Measurements from ENCODE around the gene RBBP8NL.
"Not testable (repeated sequence)": the region's sequence is repeated elsewhere in the genome, so short reads cannot be mapped to it uniquely, and the experiment has no call there.

Gene RBBP8NL

DNA sequence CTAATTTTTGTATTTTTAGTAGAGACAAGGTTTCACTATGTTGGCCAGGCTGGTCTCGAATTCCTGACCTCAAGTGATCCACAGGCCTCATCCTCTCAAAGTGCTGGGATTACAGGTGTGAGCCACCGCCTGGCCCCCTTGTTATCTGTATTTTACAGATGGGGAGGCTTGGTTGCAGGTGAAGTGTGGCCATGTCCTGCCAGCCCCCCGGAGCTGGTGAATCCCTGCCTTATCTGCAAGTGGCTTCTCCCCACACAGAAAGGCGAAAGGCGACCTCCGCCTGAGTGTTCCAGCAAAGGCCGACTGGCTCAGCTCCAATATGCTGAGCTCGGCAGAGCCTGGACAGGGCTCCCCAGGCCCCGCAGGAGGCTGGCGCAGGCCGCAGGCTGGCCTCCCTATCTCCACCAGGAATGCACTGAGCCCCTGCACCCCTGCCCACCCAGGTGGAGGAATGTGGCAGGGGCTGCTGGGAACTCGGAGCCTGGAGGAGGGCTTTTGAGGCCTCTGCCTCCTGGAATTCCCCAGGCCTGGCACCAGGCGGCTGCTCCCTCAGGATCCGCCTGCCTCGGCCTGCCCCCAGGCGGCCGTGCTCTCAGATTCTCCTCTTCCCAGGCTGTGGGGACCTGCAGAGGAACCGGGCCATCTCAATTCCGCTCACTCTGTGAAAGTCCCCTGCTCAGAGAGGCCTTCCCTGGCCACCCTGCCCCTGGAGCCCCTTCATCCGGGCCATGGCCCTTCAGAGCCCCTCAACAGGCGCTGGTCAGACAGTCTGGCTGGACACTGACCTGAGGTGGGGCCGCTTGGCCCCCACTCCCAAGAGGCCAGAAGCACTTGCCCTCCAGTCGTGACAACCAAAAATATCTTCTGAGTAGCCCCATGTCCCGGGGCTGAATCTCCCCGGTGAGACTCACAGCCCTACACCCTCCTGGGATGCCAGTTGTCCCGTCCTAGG lies 51.0 kb downstream of the RBBP8NL start:
- DNase-seq: peak in 5 of 56 donors; percentile 25 to 40 (median 34)

DNA sequence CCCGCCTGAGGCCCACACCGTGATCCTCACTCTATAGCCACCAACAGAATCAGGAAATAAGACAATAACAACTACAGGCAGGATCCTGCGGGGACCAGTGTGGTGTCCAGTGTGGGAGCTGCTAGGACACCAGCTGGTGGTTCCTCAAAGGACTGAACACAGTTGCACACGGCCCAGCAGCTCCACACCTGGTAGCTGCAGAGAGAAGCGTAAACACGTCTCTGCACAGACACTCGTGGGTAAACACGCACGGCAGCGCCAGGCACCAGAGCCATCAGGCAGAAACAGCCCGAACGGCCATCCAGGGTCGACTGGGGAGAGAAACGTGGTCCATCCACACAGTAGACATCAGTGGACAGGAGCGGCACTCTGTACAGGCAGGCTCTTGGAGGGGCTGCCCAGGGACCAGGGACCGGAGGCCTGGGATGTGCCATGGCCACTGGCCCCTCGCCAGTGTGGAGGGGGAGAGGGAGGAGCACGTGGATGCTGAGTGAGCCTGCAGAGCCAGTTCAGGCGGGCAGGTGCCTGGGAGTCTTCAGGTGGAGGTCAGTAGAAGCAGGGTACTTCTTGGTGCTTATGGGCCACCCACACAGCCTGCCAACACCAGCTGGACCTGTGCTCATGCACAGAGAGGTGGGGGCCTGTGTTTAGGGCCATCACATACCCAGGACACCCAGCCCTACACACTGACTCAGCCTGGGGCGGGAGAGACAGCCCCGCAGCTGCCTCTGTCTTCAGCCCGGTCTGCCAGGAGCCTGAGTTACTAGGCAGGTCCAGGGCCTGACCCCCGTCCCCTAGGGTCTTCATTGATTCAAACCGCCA lies 52.8 kb downstream of the RBBP8NL start:
- peak in 1 of 56 donors; percentile 47 for DNase-seq

DNA sequence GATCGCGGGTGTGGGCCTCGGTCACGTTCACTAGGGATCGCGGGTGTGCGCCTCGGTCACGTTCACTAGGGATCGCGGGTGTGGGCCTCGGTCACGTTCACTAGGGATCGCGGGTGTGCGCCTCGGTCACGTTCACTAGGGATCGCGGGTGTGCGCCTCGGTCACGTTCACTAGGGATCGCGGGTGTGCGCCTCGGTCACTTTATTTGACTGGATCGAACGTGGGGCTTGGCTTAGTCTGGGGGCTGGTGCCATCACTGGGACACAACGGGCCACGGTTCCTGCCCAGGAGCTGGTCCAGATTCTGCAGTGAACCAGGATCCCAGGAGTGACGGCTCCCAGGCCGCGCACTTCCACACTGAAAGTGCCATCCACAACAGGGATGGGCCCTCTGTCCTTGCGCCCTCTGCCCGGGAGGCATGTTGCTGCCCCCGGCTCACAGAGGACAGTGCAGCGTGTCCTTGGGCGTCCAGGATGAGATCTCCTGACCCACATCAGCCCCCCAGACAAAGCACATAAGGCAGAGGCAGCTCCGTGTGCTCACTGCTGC lies 53.6 kb downstream of the RBBP8NL start:
- not testable (repeated sequence) for DNase-seq

DNA sequence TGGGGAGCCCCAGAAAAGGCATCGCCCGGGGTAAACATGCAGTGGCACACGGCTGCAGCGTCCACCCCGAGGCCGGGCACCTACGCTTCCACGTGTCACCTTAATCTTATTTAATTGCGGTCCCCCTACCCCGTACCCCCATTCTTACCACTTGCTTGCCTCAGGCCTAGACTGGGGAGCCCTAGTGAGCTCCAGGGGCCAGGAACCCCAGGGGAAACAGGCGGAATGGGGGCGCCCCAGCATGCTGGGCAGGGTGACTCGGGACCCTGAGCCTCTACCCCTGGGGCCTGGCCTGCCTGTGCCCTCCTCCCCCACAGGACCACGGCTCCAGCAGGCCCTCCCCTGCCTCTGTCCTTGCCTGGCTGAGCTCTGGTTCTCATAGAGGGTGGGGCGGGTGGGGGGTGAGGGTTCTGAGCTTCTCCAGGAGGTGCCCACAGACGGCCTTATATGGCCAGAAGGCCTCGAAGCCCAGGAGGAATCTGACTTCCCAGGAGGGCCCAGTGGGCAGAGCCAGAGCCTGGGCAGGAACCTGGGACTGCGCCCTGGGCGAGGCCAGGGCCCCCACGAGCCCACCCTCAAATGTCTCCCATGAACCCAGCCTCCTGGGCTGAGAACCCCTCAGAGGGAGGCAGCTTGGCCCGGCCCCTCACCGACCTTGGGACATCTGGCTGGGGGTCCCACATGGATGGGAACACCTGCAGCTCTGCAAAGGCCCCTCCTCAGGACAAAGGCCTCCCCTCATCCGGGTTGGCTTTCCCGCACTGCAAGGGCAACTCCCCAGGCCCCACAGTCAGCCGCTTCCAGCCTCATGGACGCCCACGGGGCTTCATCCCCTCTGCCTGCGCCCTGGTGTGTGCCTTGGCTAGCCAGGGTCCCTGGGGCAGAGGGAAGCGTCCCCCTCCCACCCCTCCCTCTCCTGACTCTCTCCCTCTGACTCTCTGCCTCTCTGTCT lies 55.0 kb downstream of the RBBP8NL start:
- DNase-seq: no peak

DNA sequence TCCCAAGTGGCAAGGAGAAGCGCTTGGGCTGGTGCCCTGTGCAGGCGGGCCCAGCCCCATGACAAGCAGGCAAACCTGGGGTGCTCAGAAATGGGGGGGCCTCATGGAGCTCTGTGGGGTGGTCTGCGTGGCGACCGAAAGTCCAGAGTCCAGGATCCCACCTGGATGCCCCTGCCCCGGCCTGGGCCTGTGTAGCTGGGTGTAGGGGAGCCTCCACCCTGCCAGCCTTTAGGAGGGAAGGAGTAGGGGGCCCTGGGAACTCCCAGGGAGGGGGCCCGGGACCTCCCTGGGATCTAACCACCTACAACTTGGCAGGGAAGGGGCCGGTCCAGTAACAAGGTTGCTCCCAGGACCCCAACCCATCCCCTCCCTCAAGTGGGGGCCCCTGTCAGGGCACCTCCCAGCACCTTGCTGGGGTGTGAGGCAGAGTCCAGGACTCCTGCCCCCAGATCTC lies 55.7 kb downstream of the RBBP8NL start:
- DNase-seq: no peak

DNA sequence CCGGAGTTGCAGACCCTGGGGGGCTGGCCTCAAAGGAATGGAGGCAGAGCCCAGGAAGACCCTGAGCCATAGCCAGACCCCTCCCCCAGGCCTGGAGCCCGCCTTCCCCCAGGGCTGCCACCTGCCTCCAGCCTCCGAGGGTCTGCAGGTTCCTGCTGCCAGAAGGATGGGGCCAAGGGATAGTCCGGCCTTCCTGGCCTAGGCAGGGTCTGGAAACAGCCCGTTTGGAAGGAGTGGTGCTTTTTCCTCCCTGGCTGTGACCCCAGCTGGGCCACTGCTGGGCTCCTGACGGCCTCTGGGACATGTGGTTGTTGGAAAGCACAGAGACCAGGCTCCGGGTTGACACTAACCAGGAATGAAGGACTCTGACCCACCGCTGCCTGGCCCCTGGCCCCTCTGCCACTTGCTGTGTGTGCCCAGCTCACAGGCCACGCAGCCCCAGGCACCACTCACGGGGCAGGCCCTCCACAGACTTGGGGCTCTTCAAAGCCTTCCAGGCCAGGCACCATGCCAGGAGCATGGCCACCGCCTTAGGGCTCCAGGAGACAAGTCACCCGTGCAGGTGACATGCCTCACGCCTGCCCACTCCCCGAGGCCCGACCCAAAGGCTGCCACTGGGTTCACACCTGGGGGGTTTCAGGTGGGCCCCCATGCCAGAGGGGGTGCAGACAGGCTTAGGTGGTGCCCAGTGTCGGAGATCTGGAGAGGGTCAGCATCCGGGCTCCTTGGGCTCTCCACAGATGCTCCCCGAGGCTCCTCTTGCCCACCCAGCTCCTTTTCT lies 56.3 kb downstream of the RBBP8NL start:
- DNase-seq: no peak

DNA sequence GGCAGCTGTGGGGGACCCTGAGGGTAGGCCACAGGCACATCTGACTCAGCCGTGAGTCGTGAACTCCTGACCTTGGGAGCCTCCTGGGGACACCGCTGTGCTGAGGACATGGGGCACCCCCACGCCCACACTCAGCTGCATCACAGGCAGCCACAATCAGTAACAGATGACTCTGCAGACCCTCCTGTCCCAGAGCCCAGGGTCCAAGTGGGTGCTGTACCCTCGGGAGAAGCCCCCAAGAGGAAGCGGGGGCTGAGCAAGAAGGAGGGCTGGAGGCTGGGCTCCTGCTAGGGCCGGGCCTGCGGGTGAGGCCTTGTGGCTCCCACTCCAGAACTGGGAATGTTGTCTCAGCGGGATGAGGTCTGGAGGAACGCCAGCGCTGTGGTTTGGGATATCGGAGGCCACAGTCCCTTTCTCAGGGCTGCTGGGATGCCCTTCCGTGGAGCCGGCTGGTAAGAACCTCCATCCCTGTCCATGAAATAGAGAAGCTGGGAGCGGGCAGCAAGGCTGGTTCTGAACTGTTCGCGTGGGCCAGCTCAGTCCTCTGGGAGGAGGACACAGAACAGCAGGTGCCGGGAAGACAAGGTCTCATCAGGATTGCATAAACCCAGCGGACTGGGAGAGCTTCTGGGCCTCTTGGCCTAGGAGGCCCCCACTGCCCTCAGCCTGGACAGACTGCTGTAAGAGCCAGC lies 57.1 kb downstream of the RBBP8NL start:
- no peak for DNase-seq

DNA sequence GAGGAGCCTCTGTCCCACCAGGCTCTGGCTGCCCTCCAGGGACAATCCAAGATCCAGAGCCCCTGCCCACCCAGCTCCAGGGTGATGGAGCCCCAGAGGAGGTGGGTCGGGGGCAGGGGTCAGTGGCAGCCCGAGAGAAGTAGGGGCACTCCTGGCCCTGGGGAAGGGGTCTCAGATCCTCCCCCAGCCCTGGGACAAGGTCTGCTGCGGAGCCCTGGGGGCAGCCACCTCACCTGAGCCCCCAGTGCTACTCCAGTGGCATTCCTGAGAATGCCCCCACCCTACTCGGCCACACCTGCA lies 57.6 kb downstream of the RBBP8NL start:
- no peak for DNase-seq

DNA sequence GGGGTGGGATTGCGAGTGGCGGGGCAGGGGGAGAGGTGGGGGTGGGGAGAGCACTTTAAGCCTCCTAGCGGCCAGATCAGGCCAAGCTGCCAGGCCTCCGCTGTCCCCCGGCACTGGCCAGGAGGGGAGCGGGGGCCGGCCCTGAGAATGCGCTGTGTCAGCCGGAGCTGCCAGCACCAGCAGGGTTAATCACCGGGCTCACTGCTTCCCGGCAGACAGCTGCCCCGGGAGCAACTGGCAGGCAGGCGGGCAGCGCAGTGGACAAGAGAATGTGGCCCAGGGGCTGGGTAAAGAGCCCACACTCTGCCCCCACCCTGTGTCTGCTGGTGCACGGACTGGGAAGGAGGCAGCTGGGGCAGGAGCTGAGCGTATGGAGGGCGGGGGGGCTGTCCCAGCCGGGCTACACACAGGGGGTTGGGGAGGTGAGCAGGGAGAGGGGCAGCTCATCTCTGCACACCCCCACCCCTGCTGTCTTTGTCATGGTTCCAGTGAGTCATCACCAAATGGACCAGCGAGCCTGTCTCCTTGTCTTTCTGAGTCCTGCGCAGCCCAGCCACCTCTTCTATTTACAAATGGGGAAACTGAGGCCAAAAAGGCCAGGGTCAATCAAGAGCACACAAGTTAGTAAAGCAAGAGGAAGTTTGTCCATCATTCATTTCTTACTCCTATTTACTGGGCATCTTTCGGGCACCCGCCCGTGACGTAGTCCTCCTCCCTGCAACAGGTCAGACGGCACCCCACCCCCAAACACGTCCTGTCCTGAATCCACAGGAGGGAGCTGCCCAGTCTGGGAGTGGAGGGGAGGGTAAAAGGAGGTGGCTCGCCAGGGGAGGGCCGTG lies 58.1 kb downstream of the RBBP8NL start:
- DNase-seq: peak in 15 of 56 donors; percentile 25 to 60 (median 46)

DNA sequence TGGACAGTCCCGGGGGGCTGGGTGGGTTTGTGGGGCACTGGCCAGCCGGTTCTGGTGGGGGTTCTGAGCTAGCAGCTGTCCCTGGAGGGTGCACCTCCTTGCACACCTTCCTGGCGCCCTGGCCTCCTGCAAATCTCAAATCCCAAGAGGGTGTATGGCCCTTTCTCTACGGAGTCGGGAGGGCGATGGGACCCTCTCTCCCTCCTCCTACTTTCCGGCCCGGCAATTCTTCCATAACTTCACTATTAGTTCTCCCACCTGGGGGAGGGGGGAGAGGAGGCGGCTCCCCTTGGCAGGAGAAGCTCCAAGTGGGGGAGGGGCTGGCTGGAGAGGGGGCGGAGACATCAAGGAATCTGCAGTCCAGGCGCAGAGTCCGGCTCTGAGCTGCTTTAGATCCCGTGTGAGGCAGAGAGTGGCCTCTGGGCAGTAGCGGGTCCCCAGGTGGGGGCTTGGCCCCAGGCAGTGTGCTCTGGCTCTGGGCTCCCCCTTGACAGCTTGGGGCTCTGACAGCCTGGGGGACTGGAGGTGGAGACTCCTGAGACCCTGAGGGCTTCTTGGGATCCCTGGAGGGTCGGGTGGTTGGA lies 58.9 kb downstream of the RBBP8NL start:
- peak in 3 of 56 donors; percentile 23 to 34 (median 32) for DNase-seq

DNA sequence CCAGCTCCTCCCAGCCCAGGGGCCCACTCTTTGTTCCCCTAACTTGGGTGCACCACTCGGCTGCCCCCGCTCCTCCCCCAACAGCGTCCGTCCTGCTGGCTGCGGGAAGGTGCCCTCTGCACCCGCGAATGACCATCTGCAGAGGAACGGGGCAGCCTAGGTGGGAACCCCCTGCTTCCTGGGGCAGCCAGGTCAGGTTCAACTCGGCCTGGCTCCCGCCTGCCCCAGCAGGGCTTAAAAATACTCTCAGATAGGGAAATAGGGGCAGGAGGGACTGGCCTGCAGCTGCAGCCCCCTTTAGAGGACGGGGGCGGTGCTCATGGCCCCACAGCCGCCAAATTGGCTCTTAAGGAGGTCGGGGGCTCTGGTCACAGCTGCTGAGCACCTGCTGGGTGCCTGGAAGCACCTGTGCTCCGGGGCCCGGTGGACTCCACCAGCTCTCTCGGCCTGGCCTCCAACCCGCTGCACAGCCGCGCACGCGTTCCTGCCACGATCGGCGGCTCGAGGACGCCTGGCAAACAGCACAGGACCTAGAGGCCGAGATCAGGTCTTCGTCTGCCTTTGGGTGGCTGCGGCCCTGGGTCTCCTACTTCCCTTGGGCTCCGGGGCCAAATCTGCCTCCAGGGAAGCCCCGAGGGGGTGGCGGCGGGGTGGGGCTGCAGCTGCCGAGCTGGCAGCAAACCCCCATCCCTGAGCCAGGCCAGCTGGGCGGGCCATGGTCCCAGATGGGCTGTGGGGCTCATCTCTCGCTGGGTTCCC lies 59.5 kb downstream of the RBBP8NL start:
- peak in 9 of 56 donors; percentile 18 to 51 (median 44) for DNase-seq

DNA sequence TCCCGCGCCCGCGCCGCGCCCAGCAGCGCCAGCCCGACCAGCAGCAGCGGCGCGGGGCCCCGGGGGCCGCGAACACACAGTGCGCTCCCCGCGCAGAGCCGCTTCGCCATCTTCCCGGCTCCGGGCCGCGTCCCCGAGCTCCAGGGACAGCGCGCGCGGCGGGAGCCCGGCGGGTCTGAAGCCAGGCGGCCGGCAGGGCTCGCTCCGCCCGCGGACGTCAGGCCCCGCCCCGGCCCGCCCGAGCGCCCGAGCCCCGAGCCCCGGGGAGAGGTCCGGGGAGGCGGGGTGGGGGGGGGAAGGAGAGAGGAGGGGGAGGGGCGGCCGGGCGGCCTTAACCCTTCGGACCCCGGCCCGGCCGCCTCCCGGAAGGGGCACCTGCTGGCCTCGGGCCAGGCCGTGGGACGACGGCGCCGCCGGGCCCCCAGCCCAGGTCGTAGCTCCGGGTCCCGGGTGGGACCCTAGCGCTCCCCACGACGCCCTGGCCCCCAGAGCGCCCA lies 60.2 kb downstream of the RBBP8NL start, which contains the start of gene LAMA5:
Gene LAMA5 (minus strand): TSS at position 177 of the 497 bp plus-strand sequence. CDS start 67 bp downstream, at position 110.
- DNase-seq: peak in 9 of 56 donors; percentile 19 to 60 (median 41)

DNA sequence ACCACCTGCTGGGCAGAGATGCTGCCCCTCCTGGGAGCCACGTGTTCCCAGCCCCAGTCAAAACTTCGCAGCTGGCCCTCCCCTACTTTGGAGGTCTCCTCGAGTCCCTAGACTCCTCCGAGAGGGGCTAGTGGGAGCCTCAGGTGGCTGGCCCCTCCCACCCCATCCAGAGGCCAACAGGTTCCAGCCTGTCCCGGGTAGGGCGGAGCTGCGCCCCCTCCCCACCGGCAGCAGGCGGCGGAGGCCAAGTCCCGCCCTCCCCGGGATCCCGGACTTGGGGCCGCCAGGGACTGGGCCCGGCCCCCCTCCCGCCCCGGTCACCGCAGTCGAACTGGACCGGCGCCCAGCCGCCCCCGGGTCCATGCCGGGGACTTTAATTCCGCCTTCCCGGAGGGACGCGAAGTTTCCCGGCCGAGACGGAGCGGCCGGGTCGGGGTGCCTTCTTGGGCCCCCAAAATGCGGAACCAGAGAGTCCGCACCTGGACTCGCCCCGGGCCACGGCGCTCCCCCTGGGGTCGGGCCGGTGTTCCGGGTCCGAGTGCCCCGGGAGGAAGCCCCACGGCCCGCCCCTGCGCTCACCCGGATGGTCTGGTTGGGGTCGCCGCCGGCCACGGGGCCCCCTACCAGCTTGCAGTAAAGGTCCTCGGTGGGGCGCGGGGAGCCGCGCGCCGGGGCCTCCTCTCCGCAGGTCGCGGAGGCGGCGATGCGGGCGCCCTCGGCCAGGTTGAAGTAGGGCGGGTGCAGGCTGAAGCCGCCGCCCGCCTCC lies 60.8 kb downstream of the RBBP8NL start:
- no peak for DNase-seq

DNA sequence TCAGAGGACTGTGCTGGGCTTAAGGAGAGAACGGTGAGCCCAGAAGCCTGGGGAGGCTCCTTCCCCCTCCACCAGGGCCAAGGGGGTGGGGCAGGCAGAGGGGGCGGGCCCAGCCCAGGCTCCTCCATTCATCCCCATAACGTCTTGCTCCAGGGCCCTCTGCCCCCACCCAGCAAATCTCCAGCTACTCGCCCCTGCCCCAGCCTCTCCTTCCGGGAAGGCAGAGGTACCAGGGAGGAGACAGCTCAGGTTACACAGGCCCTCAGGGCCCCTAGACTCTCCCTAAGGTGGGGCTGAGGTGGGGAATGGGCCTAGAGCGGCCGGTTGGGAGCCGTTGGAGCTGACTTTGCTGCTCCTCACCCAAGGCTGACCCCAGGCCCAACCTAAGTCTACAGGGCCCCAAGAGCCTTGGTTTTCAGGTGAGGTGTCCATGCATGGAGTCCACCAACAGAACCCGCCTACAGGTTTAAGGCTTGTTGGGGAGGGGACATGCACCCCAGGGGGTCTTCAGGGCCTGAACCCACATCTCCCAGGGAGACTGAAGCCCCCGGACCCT lies 61.4 kb downstream of the RBBP8NL start:
- DNase-seq: no peak

DNA sequence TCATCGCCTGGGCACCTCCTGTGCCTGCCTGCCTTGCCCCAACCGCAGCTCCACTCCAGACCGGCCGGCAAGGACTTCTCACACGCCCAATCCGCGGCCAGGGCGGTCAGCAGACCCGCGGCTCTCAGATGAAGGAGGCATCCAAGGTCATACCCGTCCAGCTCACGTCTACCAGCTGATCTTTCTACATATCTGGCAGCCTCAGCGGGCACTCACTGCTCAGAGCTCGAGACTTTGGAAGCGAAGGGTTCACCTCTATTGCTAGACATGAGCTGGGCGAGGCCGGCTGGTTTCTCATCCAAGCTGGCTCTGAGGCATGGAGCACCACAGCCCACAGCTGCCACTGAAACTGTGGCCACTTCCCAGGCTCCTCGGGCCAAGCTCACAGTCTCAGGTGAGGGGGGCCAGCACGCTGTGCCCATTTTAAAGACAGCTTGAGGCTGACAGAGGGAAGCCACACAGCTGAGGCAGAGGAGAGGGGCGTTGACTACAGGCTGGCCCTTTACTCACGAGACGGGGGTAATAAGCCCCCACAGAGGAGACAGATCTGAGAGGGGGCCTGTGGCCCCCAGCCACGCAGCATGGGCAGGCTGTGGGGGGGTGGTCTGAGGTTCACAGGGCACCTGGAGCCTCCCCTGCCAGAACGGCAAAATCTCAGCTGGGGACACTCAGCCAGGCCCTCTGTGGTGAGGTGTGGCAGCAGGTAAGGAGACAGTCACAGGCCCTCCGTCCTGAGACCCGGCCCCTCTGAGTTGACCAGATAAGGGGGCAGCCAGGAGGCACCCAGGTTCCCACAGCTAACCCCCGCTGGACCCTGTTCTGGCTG lies 62.2 kb downstream of the RBBP8NL start:
- DNase-seq: no peak
